Esophagus muscularis mucosa (tissue), 4 donors: Measurements from ENCODE around the gene KLC1. TPM values are rescaled to one million over a fixed set of nuclear protein-coding genes. Genes with fewer than 3 reads are reported as not detected.

Experiments used
- DNase-seq: peaks from one replicate; pipeline ENCODE4 v3.0.0-alpha.2; 2017; ENCODE audit errors: extremely low spot score
- H3K27ac ChIP-seq, 4 donors: fragments of 200-600 bp; sonication (generic); replicated peaks in 1 of 4; 1 replicate in 3 of 4; 2 replicates in 1 of 4; pipeline ENCODE4 v1.5.1; 2016 to 2019; ENCODE audit warnings: mild to moderate bottlenecking in 1 of 4
- H3K27me3 ChIP-seq, 4 donors: fragments of 200-600 bp; sonication (generic); one replicate each; pipeline versions ENCODE4 v1.5.1 to v1.6.0; 2016 to 2019
- H3K36me3 ChIP-seq, 4 donors: fragments of 200-600 bp; sonication (generic); one replicate each; pipeline ENCODE4 v1.5.1; 2016 to 2019
- H3K4me1 ChIP-seq, 4 donors: fragments of 200-600 bp; sonication (generic); one replicate each; pipeline ENCODE4 v1.5.1; 2016 to 2019
- H3K4me3 ChIP-seq, 4 donors: fragments of 200-600 bp; sonication (generic); 1 replicate in 2 of 4; 2 replicates in 2 of 4; pipeline ENCODE4 v1.5.1; 2016 to 2019; ENCODE audit warnings: mild to moderate bottlenecking in 4 of 4, moderate library complexity in 1 of 4
- H3K9me3 ChIP-seq, 4 donors: fragments of 200-600 bp; sonication (generic); 1 replicate in 3 of 4; 2 replicates in 1 of 4; pipeline ENCODE4 v1.5.1; 2016 to 2019
- EP300 ChIP-seq: sonication (generic); formaldehyde crosslinking; IDR thresholded peaks from one replicate; pipeline ENCODE4 v1.6.1; 2017; ENCODE audit warnings: antibody characterized with exemption
- POLR2A ChIP-seq: fragments of 450-650 bp; IDR thresholded peaks from one replicate; pipeline ENCODE4 v1.6.1; 2017; ENCODE audit warnings: antibody characterized with exemption, moderate library complexity, mild to moderate bottlenecking, low read depth
- POLR2AphosphoS5 ChIP-seq, 2 donors: sonication (generic); formaldehyde crosslinking; IDR thresholded peaks; one replicate each; pipeline ENCODE4 v1.6.1; 2017; ENCODE audit warnings: antibody characterized with exemption in 2 of 2
- WGBS: methylation state at CpG from one replicate; pipeline ENCODE4 v1.1.5; 2018; 5-methylcytosine and 5-hydroxymethylcytosine counted together
- intact Hi-C: fragments of 100-400 bp; cut with DNase I; formaldehyde crosslinking; loops from one replicate; pipeline ENCODE4 v1.15.1; 2023
- total RNA-seq, 4 donors: library from RNA; depleted of rRNA; stranded (reverse); fragments of >200 nt; gene quantifications; one replicate each; pipeline versions ENCODE4 v1.1.0 to v1.2.1, GENCODE V29; 2016
- TF ChIP-seq, protein P1 (sequence below), 3 experiments: fragments of 200-600 bp in 2 of 3; fragments of 450-650 bp in 1 of 3; sonication (generic) in 2 of 3; IDR thresholded peaks; one replicate each; pipeline ENCODE4 v1.5.1; 2017 to 2019; ENCODE audit warnings: antibody characterized with exemption in 3 of 3, mild to moderate bottlenecking in 2 of 3, moderate library complexity in 1 of 3

KLC1 gene
- total RNA-seq, 4 donors from 2014 or later: 285 to 343 (median 312) TPM

DNA sequence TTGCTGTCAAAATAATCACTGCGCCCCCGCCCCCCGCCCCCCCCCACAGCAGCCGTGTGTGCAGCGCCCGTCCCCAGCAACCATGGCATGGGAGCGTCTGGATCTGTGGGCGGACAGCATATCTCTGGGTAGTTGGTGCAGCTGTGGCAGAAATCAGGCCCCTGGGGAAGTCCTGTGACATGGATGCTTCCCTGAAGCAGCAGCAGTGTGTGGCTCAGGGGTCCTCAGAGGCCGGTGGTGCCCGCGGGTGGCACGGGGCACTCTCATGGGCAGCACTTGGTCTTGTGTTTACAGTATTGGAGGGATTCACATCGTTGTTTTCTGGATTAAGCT, 67.0 kb downstream of the KLC1 start:
- Histone ChIP-seq H3K9me3 (no peaks in the 10 kb centered on the region), H3K4me1 (peaks cover 55 to 63% (median 60%) of the 10 kb centered on the region in 4 donors), H3K27me3 (no peaks in the 10 kb centered on the region), H3K4me3 (peak overlapping the region in 1 of 4 donors; percentile 17), H3K36me3 (peaks cover 28 to 78% (median 72%) of the 10 kb centered on the region in 4 donors), H3K27ac (peak overlapping the region; percentile 62 to 82 (median 72))
- WGBS: 29% methylated on average over 5 of the region's 13 CpGs
- intact Hi-C loops: no loop called here
- no peak for DNase-seq
- TF ChIP-seq, protein P1, sequence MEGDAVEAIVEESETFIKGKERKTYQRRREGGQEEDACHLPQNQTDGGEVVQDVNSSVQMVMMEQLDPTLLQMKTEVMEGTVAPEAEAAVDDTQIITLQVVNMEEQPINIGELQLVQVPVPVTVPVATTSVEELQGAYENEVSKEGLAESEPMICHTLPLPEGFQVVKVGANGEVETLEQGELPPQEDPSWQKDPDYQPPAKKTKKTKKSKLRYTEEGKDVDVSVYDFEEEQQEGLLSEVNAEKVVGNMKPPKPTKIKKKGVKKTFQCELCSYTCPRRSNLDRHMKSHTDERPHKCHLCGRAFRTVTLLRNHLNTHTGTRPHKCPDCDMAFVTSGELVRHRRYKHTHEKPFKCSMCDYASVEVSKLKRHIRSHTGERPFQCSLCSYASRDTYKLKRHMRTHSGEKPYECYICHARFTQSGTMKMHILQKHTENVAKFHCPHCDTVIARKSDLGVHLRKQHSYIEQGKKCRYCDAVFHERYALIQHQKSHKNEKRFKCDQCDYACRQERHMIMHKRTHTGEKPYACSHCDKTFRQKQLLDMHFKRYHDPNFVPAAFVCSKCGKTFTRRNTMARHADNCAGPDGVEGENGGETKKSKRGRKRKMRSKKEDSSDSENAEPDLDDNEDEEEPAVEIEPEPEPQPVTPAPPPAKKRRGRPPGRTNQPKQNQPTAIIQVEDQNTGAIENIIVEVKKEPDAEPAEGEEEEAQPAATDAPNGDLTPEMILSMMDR (IDR thresholded peaks at IDR 0.05): no peak
- TF ChIP-seq POLR2AphosphoS5 (IDR thresholded peaks at IDR 0.05): no peak
- no peak for TF ChIP-seq POLR2A
- TF ChIP-seq EP300: no peak

DNA sequence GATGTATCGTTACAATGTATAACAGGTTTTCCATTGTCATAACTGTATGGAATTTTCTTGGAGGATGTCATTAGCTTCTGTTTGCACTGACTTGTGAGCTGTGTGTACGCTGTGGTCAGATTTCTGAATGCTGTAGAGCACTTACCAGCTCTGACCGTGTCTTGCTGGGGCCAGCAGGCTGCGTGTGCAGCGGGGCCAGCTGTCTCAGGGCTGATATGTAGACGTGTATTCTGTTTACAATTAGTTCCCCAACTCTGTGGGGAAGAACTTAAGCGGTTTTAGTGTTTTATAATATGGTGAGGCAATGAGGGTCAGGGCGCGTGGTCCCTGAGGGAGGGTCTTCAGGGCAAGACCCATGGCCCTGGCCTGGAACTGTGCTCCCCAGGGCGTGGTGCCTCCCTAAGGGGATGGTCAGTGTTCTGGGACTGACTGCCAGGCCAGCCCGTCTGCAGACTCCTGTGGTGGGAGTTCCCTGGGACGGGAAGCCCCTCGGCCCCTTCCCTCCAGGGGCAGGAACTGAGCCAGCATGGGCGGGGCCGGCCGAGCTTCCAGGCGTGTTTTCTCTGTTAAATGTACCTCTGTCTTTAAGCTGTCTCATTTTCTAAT, 67.6 kb downstream of the KLC1 start:
- no peaks in the 10 kb centered on the region for H3K9me3 ChIP-seq
- DNase-seq: no peak
- H3K27me3 ChIP-seq: no peaks in the 10 kb centered on the region
- TF ChIP-seq POLR2AphosphoS5 (IDR thresholded peaks at IDR 0.05) (peak; percentile 8 to 31), POLR2A (no peak), EP300 (no peak)
- TF ChIP-seq, protein P1 (IDR thresholded peaks at IDR 0.05): no peak
- 33% methylated on average over 17 of the region's 17 CpGs for WGBS
- intact Hi-C loops: no loop called here
- peaks cover 30 to 78% (median 74%) of the 10 kb centered on the region in 4 donors for H3K36me3 ChIP-seq
- H3K4me1 ChIP-seq: peaks cover 57 to 68% (median 63%) of the 10 kb centered on the region in 4 donors
- peak overlapping the region; percentile 62 to 82 (median 72) for H3K27ac ChIP-seq
- peak overlapping the region in 1 of 4 donors; percentile 17 for H3K4me3 ChIP-seq

DNA sequence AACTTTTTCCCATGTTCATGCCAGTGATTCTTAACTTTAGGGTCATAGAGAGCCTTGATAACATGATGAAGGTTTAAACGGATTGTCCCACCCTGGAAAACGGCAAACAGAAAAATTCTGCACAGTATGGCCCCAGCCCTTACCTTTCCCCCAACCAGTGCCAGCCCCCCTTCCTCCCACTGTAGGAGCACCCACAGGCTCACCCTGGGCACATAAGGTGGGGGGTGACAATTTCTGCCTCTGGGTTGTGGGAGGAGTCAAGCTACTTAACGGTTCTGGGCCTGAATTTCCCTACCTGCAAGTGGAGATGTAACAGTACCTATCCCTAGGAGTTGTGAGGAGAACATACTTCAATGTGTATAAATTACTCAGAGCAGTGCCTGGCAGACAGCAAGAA, 68.2 kb downstream of the KLC1 start:
- Histone ChIP-seq H3K27ac (peak overlapping the region; percentile 62 to 82 (median 72)), H3K4me3 (no peak overlapping the region), H3K36me3 (peaks cover 30 to 79% (median 74%) of the 10 kb centered on the region in 4 donors), H3K27me3 (no peaks in the 10 kb centered on the region), H3K9me3 (no peaks in the 10 kb centered on the region), H3K4me1 (peaks cover 57 to 71% (median 64%) of the 10 kb centered on the region in 4 donors)
- intact Hi-C loops: no loop called here
- 21% methylated on average over 3 of the region's 3 CpGs for WGBS
- TF ChIP-seq POLR2A (no peak), EP300 (no peak)
- TF ChIP-seq, protein P1 (IDR thresholded peaks at IDR 0.05): no peak
- DNase-seq: no peak

DNA sequence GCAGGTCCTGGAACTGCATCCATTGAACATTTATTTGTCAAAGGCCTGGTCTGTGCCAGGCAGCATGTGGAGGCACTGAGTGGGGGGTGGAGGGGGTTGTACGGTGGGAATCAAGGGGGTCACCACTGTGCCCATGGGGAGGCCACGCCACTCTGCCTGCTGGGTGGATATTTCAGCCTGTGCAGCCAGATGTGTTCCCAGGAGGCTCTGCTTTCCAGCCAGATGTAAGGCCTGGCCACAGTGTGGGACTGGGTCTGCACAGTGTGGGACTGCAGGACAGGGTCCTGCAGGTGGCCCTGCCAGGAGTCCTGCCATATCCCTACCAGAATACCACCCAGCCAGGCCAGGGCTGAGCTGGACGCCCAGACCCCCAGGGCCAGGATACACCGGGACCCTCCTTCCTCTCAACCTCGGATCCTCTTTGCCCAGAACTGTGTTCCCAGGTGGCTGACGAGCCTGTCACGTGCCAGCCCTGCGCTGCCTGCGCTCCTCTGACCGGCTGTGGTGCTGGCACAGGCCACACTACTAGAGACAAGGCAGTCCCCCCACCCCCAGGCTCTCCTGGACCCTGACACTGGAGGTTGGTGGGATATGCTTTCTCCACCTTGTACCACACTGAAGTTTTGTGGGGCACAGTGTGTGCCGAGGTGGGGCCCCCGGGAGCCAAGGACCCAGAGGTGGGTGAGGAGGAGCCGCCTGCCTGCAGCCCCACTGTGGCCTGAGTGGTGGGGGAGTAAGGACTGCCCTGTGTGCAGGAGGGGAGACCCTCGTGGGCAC, 68.8 kb downstream of the KLC1 start:
- Histone ChIP-seq H3K27ac (peak overlapping the region; percentile 62 to 82 (median 72)), H3K36me3 (peaks cover 31 to 79% (median 74%) of the 10 kb centered on the region in 4 donors)
- DNase-seq: no peak

More for the DNA sequence above, 68.8 kb downstream of the KLC1 start:
- H3K27me3 ChIP-seq: no peaks in the 10 kb centered on the region
- H3K9me3 ChIP-seq: no peaks in the 10 kb centered on the region
- no peak overlapping the region for H3K4me3 ChIP-seq
- TF ChIP-seq POLR2A (no peak), EP300 (no peak), POLR2AphosphoS5 (IDR thresholded peaks at IDR 0.05) (no peak)
- TF ChIP-seq, protein P1 (IDR thresholded peaks at IDR 0.05): no peak
- 86% methylated on average over 10 of the region's 14 CpGs for whole genome bisulfite sequencing
- intact Hi-C loops: no loop called here
- peaks cover 57 to 76% (median 69%) of the 10 kb centered on the region in 4 donors for H3K4me1 ChIP-seq
